HG03432 (cell line): ENCODE data around the gene CARD14.
A peak's percentile ranks its signal among the peaks of the same experiment; 100 is the strongest.
"Not testable (repeated sequence)": the region's sequence is repeated elsewhere in the genome, so short reads cannot be mapped to it uniquely, and the experiment has no call there.

Experiments
- ATAC-seq: cut with Tn5 transposase; IDR thresholded peaks from one replicate; pipeline ENCODE4 v1.9.1; 2021; ENCODE audit warnings: mild to moderate bottlenecking, moderate library complexity; ENCODE audit not compliant: unreplicated experiment

Gene CARD14

DNA sequence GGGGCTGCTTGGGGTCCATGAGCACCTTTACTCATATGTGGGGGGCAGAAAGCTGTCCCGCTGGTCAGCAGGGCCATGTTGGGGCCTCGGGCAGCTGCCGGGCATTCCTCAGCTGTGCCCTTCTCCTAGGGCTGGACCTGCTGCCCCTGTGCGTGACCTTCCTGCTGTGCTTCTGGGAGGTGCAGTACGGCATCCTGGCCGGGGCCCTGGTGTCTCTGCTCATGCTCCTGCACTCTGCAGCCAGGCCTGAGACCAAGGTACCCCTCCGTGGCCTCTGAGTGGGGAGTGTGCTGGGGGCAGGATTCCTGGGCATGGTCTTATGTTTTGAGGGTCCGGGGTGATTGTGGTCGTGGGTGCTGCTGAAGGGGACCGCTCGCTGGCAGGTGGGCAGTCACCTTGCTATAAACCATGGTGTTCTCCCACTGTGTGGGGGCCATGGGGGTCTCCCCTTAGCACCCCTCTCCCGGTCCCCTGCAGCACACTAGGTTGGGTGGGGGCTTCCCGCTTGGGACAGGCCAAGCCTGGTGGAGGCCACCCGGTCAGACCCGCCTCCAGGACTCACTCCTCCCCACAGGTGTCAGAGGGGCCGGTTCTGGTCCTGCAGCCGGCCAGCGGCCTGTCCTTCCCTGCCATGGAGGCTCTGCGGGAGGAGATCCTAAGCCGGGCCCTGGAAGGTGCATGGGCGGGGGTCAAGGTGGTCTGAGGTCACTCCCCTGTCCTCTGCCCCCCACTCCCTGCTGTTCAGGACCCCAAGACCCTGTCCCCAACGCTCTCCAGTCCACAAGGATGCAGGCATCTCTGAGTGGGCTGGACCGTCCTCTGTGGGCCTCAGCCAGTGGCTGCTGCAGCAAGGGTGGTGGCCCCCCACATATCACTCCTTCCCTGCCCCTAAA lies 78.4 kb downstream of the CARD14 start:
- ATAC-seq: no peak

DNA sequence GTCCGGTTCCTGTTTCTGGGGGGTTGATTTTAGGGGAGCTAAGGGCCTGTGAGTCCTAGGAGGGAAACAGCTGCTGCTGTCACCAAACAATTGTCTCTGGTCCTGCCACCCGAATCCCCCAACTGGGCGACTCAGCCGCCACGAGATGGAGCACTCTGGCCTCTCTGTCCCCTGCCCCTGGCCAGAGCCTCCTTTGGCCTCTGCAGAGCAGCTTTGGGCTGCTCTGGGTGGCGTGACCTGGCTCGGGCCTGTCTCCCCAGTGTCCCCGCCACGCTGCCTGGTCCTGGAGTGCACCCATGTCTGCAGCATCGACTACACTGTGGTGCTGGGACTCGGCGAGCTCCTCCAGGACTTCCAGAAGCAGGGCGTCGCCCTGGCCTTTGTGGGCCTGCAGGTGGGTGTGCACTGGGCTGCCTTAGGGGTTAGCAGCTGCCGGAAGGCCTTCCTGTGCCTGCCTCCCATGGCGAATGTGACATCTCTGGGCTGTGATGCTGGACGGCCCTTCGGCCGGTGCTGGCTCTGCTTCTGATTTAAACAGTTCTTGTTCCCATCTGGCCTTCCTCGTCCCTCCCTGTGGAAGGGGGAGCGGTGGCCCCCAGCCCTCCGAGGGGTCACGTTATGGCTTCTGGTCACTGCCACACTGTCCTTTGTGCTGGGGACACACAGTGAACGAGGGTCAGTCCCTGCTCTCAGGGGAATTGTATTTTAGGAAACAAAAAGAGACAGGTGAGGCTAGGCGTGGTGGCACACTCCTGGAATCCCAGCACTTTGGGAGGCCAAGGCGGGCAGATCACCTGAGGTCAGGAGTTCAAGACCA lies 79.3 kb downstream of the CARD14 start:
- ATAC-seq: no peak

DNA sequence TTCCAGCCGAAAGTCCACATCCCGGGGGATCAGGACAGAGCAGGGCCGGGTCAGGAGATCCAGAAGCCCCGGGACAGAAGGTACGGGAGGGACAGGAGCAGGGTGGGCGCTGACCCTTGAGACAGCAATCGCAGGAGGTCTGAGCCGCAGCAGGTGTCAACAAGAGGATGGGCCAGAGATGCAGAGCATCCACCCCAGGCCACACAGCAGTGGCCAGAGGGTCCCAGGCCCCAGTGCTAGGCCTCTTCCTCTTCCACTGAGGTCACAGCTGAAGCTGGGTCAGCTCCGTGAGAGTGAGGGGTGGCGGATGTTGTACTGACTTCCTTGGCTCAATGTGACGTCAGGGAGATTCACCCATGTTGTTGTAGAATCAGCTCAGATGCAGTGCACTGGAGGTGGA lies 82.1 kb downstream of the CARD14 start:
- ATAC-seq: no peak

DNA sequence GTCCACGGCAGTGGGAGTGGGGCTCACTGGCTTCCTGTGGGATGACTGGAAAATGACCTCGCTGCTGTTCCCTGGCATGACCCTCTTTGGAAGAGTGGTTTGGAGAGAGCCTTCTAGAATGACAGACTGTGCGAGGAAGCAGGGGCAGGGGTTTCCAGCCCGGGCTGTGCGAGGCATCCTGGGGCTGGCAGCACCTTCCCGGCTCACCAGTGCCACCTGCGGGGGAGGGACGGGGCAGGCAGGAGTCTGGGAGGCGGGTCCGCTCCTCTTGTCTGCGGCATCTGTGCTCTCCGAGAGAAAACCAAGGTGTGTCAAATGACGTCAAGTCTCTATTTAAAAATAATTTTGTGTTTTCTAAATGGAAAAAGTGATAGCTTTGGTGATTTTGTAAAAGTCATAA lies 83.0 kb downstream of the CARD14 start:
- ATAC-seq: peak; percentile 45

DNA sequence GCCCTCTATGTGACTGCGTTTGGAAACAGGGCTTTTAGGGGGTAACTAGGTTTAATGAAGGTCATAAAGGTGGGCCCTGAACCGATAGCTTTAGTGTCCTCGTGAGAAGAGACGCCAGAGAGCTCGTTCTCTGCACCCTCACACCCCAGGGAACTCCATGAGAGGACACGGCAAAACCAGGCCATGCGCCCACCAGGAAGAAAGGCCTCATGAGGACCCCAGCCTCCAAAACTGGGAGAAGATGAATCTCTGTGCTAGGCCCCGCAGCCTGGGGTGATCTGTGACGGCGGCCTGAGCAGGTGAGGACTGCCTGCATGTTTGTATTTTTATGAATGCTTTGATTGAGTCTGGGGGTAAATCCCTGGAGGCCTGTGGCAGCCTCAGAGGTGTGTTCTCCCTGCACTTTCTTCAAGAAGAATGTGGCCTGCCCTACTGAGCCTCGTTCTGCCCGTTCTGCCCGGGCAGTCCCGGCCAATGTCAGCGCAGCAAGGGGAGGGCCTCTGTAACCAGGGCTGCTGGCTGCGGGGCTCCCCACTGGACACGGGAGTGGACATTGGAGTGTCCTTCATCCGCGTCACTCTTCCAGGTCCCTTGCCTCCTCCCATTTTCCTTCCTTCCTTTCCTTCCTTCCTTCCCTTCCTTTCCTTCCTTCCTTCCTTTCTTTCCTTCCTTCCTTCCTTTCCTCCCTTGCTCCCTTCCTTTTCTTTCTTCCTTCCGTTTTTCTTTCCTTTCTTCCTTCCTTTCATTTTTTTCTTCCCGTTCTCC lies 84.0 kb downstream of the CARD14 start:
- ATAC-seq: no peak

DNA sequence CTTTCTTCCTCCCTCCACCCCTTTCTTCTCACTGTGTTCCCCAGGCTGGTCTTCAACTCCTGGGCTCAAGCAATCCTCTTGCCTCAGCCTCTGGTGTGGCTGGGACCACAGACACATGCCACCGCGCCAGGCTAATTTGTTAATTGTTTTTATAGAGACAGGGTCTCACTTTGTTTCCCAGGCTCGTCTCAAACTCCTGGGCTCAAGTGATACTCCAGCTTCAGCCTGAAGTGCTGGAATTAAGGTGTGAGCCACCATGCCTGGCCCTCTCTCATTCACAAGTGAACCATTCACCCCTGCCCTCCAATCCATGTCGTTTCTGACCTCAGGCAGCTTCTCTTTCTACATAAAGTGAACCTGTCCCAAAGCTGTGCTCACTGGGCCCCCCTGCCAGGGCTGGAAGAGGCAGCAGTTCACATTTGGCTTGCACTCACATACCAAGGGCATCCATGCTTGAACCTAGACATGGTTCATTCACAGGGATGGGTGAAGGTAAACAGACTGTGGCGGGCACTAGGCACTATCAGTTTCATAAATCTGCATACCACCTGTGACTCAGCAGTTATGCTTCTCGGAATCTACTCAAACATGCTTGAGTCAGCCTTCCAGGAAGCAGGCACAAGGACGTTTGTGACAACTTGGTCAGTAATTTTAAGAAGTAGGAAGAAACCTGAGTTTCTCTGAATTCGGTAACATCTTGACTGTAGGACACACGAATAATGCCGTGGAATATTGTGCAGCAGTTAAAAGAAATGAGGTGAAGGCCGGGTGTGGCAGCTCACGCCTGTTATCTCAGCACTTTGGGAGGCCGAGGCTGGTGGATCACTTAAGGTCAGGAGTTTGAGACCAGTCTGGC lies 84.8 kb downstream of the CARD14 start:
- ATAC-seq: peak; percentile 65

DNA sequence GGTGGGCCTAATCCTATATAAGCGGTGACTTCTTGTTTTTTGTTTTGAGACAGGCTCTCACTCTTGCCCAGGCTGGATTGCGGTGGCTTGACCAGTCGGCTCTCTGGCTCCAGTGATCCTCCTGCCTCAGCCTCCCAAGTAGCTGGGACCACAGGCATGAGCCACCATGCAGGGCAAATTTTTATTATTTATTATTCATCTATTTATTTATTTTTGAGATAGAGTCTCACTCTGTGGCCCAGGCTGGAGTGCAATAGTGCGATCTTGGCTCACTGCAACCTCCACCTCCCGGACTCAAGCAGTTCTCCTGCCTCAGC lies 86.2 kb downstream of the CARD14 start:
- ATAC-seq: no peak

DNA sequence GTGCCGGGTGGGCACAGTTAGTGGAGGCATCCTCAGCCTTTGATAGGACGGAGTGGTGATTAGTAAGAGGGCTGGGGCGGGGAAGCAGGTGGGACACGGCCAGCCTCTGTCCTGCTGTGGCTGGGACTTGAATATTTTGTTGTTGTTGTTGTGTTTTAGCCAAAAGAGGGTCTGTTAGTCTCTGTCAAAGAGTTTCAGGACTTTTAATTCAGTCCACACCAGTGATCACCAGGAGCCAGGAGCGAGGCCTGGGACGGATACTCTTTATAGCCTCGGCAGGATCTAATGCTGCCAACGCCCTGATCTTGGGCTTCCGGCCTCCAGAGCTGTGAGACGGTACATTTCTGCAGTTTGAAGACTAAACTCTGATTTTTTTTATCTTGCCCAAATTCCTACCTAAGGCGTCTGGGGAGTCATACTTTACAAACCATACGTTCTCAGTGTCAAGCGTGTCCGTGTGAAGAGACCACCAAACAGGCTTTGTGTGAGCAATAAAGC lies 87.9 kb downstream of the CARD14 start:
- no peak for ATAC-seq

DNA sequence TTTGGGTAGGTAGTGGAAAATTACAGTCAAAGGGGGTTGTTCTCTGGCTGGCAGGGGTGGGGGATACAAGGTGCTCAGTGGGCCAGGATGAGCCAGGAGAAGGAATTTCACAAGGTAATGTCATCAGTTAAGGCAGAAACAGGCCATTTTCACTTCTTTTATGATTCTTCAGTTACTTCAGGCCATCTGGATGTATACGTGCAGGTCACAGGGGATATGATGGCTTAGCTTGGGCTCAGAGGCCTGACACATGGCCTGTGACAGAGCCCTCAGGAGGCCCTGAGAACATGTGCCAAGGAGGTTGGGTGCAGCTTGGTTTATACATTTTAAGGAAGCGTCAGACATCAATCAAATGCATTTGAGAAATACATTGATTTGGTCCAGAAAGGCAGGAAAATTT lies 88.5 kb downstream of the CARD14 start:
- ATAC-seq: not testable (repeated sequence)
